PC-3 (cell line): ENCODE measurements around the gene GABARAP. TPM values are rescaled to one million over a fixed set of nuclear protein-coding genes. Genes with fewer than 3 reads are reported as not detected.

ENCODE experiments used
- ATAC-seq: fragments of 200-7000 bp; cut with Tn5 transposase; 2 replicates; pipeline ENCODE4 v1.9.1; 2020; ENCODE audit warnings: mild to moderate bottlenecking, moderate library complexity
- BruUV-seq: library from RNA; stranded (reverse); fragments of 400-500 nt; replicated peaks from 2 replicates; lab custom pipeline; 2021; lab: Mats Ljungman, UMichigan
- CTCF ChIA-PET: fragments of 300-600 bp; sonication (Branson Sonifier 250); formaldehyde crosslinking; loops from one replicate; lab custom pipeline; 2022; ENCODE audit warnings: antibody characterized with exemption; lab: Charles Lee
- POLR2A ChIA-PET: fragments of 300-600 bp; sonication (Branson Sonifier 250); formaldehyde crosslinking; loops from one replicate; lab custom pipeline; 2022; ENCODE audit warnings: antibody characterized with exemption; ENCODE audit not compliant: unreplicated experiment; lab: Charles Lee
- DNase-seq: peaks from one replicate; pipeline ENCODE4 v3.0.0-alpha.2; 2015
- H2AFZ ChIP-seq: fragments of 300-600 bp; sonication (generic); 2 replicates; pipeline ENCODE4 v1.6.0; 2016; ENCODE audit warnings: antibody characterized with exemption, low read length
- H3F3A ChIP-seq: fragments of 300-600 bp; sonication (generic); one replicate; pipeline ENCODE4 v1.6.0; 2017; ENCODE audit warnings: antibody characterized with exemption, low read length, control low read depth, mild to moderate bottlenecking; ENCODE audit not compliant: unreplicated experiment
- H3K27ac ChIP-seq: fragments of 300-600 bp; sonication (generic); 2 replicates; pipeline ENCODE4 v1.5.1; 2016; ENCODE audit warnings: mild to moderate bottlenecking, low read length
- H3K27me3 ChIP-seq: fragments of 300-600 bp; sonication (generic); 2 replicates; pipeline ENCODE4 v1.6.1; 2016; ENCODE audit warnings: low read length, mixed read lengths
- H3K36me3 ChIP-seq: fragments of 300-600 bp; sonication (generic); 2 replicates; pipeline ENCODE4 v1.6.1; 2016; ENCODE audit warnings: low read depth, mixed run types, low read length, mixed read lengths
- H3K4me1 ChIP-seq: fragments of 300-600 bp; sonication (generic); 2 replicates; pipeline ENCODE4 v1.5.1; 2016; ENCODE audit warnings: low read length; ENCODE audit not compliant: insufficient read depth
- H3K4me2 ChIP-seq: fragments of 300-600 bp; sonication (generic); 2 replicates; pipeline ENCODE4 v1.6.0; 2016; ENCODE audit warnings: low read length
- H3K4me3 ChIP-seq: fragments of 300-600 bp; sonication (generic); 2 replicates; pipeline ENCODE4 v1.5.1; 2016; ENCODE audit warnings: mild to moderate bottlenecking, low read length, mixed read lengths
- H3K79me2 ChIP-seq: fragments of 300-600 bp; sonication (generic); 2 replicates; pipeline ENCODE4 v1.6.1; 2017; ENCODE audit warnings: low read length, mixed read lengths
- H3K9ac ChIP-seq: fragments of 300-600 bp; sonication (generic); 2 replicates; pipeline ENCODE4 v1.6.0; 2016; ENCODE audit warnings: mild to moderate bottlenecking, low read length
- H3K9me2 ChIP-seq: fragments of 300-600 bp; sonication (generic); replicated peaks from 2 replicates; pipeline ENCODE4 v1.6.1; 2016; ENCODE audit warnings: mixed run types, low read length, mixed read lengths
- H3K9me3 ChIP-seq: fragments of 300-600 bp; sonication (generic); 2 replicates; pipeline ENCODE4 v1.6.1; 2016; ENCODE audit warnings: low read length, mixed read lengths
- H4K20me1 ChIP-seq: fragments of 300-600 bp; sonication (generic); 2 replicates; pipeline ENCODE4 v1.6.1; 2016; ENCODE audit warnings: low read length, mixed read lengths
- CTCF ChIP-seq: fragments of 300-600 bp; sonication (generic); conservative IDR thresholded peaks from 2 replicates; pipeline ENCODE4 v1.5.1; 2017; ENCODE audit warnings: antibody characterized with exemption, low read depth, mild to moderate bottlenecking, low read length
- EZH2 ChIP-seq: fragments of 300-600 bp; sonication (generic); IDR thresholded peaks from one replicate; pipeline ENCODE4 v1.6.1; 2017; ENCODE audit warnings: antibody characterized with exemption, mild to moderate bottlenecking, low read length; ENCODE audit not compliant: unreplicated experiment
- EZH2phosphoT487 ChIP-seq: fragments of 300-600 bp; sonication (generic); IDR thresholded peaks from 2 replicates; pipeline ENCODE4 v1.6.1; 2018; ENCODE audit warnings: mild to moderate bottlenecking, antibody characterized with exemption, low read length, borderline replicate concordance
- intact Hi-C: fragments of 100-400 bp; cut with micrococcal nuclease; formaldehyde crosslinking; loops from 2 replicates; pipeline ENCODE4 v1.9.0; 2023
- total RNA-seq: library from RNA; depleted of rRNA; stranded (reverse); fragments of >200 nt; gene quantifications from 2 replicates; pipeline ENCODE4 v1.2.3, GENCODE V29; 2014

GABARAP gene
- total RNA-seq, 1 experiment from 2014 or later, result 103 TPM

- peaks cover 30% of the 10 kb centered on the region for H3K79me2 ChIP-seq
- no peak overlapping the region for H3K27ac ChIP-seq
- H3K36me3 ChIP-seq, result peaks cover 26% of the 10 kb centered on the region
- H3K9me2 ChIP-seq, result no peaks in the 10 kb centered on the region
- POLR2A ChIA-PET, result no interaction called here
- intact Hi-C loops, result no loop called here
- H3K9ac ChIP-seq, result no peak overlapping the region
- H3K4me2 ChIP-seq, result no peak overlapping the region
- CTCF ChIA-PET, result no interaction called here
- H3K9me3 ChIP-seq, result no peaks in the 10 kb centered on the region
- ATAC-seq (no peak), DNase-seq (no peak)
- H4K20me1 ChIP-seq, result peaks cover 14% of the 10 kb centered on the region; the same call in 1 of the 2 replicates
- no peak overlapping the region for H3K4me3 ChIP-seq
- no peak overlapping the region for H2AFZ ChIP-seq
- BruUV-seq, result no TSS peak
- no peaks in the 10 kb centered on the region for H3F3A ChIP-seq
- TF ChIP-seq EZH2 (no peak), CTCF (no peak), EZH2phosphoT487 (no peak)
- H3K27me3 ChIP-seq, result no peaks in the 10 kb centered on the region
- peaks cover 8% of the 10 kb centered on the region; the same call in 1 of the 2 replicates for H3K4me1 ChIP-seq
Observed at GRCh38 chr17:7225711-7226331, 16.4 kb downstream of the GABARAP start.

GRCh38 chr17:7224661-7225111 lies 17.6 kb downstream of the GABARAP start:
- CTCF ChIA-PET, result no interaction called here
- Histone ChIP-seq H3K27me3 (no peaks in the 10 kb centered on the region), H3K4me1 (peaks cover 11% of the 10 kb centered on the region; the same call in 1 of the 2 replicates), H3F3A (no peaks in the 10 kb centered on the region), H3K27ac (no peak overlapping the region), H3K79me2 (peaks cover 25% of the 10 kb centered on the region), H3K9me2 (no peaks in the 10 kb centered on the region), H3K9me3 (no peaks in the 10 kb centered on the region), H3K4me3 (no peak overlapping the region), H3K9ac (no peak overlapping the region), H4K20me1 (peaks cover 14% of the 10 kb centered on the region; the same call in 1 of the 2 replicates), H3K36me3 (peaks cover 26% of the 10 kb centered on the region), H2AFZ (no peak overlapping the region), H3K4me2 (no peak overlapping the region)
- BruUV-seq, result no TSS peak
- DNase-seq (no peak), ATAC-seq (no peak)
- no peak for TF ChIP-seq EZH2phosphoT487
- intact Hi-C loops, result no loop called here
- POLR2A ChIA-PET, result no interaction called here

GRCh38 chr17:7224110-7224509 lies 18.1 kb downstream of the GABARAP start:
- DNase-seq (no peak), ATAC-seq (no peak)
- BruUV-seq, result no TSS peak
- intact Hi-C loops, result no loop called here
- TF ChIP-seq CTCF (no peak), EZH2 (no peak), EZH2phosphoT487 (no peak)
- Histone ChIP-seq H3K4me2 (no peak overlapping the region), H3K9ac (no peak overlapping the region), H3K4me3 (no peak overlapping the region), H3K36me3 (peaks cover 26% of the 10 kb centered on the region), H3K4me1 (peaks cover 15% of the 10 kb centered on the region; the same call in 1 of the 2 replicates), H3K79me2 (peaks cover 25% of the 10 kb centered on the region), H3F3A (no peaks in the 10 kb centered on the region), H2AFZ (no peak overlapping the region), H3K9me2 (no peaks in the 10 kb centered on the region), H3K27ac (no peak overlapping the region), H4K20me1 (peaks cover 14% of the 10 kb centered on the region; the same call in 1 of the 2 replicates), H3K9me3 (no peaks in the 10 kb centered on the region), H3K27me3 (no peaks in the 10 kb centered on the region)
- ChIA-PET POLR2A (no interaction called here), CTCF (no interaction called here)
